ENCODE measurements around the gene PCCA.
"Not testable (repeated sequence)": the region's sequence is repeated elsewhere in the genome, so short reads cannot be mapped to it uniquely, and the experiment has no call there.

The PCCA gene

DNA sequence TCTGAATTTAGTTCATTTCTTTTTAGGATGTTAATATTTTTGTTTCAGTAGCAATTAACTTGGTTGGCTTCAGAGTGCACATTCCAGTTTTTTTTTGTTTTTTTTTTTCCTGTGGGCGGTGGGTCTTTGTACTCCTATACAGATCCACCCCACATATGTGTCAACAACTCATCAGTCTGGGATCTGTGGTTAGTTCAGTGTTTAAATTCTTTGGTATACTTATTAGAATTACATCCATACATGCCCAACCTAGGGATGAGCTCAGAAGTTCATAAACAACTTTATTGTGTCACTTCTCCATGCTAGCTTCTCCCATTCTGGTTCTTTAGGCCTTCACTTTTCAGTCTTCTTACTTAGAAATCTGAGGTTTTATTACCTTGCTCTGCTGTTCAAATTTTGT, 50.9 kb downstream of the PCCA start:
- no peak for DNase-seq (ENCODE audit: low spot score)

DNA sequence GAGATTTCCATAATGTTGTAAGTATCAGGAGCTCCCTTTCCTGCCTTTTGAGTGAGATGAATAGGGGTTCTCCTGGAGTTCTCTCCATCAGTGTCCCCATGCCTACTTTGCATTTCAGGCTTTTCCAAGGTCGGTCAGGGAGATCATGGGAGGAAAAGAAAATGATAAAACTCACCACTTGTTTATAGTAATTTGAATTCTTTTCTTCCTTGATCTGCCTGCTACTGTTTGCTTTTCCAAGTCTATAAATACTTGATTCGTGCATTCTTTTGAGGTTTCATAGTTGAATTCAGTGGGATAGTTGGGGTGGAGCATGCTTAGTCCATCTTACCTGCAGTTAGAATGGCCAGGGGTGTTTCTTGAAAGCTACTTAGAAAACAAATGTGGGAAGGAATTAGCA, 51.5 kb downstream of the PCCA start:
- DNase-seq (ENCODE audit: low spot score): no peak

DNA sequence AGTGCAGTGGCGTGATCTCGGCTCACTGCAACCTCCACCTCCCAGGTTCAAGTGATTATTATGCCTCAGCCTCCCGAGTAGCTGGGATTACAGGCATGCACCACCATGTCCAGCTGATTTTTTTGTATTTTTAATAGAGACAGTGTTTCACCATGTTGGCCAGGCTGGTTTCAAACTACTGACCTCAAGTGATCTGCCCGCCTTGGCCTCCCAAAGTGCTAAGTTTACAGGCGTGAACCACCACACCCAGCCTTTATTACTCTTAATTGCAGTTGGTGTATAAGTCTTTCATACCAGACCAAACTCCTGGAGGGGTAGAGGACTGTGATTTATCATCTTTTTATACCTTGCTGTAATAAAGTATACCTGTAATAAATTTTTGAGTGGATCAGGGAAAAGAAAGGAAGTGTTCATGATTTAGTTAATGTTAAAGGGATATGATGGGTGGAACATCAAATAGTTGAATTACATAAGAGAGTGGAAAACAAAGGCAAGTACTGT, 52.6 kb downstream of the PCCA start:
- DNase-seq (ENCODE audit: low spot score): not testable (repeated sequence)

DNA sequence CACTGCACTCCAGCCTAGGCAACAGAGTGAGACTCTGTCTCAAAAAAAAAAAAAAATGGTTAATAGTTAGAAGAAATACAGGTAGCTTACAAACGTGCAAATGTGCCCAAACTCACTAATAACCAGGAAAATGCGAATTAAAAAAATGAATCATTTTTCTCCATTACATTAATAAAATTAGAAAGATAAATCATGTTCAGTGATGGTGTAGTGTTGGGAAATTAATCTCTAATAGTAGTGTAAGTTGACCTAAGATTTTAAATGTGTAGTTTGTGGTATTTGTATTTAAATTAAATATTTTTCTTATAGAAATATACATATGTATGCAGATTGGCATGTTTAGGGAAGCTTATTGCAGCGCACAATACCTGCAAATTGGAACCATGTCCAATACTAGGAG, 57.6 kb downstream of the PCCA start:
- no peak for DNase-seq (ENCODE audit: low spot score)

DNA sequence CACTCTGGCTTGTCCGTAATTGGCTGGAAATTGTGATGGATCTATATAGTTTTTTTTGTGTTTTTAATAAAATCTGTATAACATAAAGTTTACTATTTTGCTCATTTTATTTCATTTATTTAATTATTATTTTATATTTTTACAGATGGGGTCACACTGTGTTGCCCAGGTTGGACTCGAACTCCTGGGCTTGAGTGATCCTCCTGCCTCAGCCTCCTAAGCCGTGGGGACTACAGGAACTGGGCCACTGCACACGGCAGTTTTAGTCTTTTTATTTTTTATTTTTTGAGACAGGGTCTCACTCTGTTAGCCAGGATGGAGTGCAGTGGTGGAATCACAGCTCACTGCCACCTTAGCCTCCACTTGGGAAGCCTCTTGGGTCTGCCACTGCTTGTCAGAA, 58.9 kb downstream of the PCCA start:
- no peak for DNase-seq (ENCODE audit: low spot score)

DNA sequence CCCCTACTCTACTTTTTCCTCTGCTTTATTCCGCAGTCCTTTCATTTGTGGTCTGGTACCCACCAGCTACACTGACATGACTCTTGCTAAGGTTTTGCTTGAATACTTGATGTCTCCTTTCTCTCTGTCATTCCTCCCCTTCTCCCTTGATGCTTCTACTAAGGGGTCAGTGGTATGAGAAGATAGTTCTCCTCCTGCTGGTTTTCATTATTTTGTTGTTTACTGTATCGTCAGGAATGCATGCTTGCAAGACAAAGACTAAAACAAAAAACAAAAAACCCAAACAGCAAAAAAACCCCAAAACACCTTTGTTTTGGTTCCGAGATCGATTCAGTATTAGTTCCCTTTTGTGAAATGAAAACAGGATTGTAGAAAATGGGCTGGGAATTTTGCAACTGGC, 59.5 kb downstream of the PCCA start:
- no peak for DNase-seq (ENCODE audit: low spot score)

DNA sequence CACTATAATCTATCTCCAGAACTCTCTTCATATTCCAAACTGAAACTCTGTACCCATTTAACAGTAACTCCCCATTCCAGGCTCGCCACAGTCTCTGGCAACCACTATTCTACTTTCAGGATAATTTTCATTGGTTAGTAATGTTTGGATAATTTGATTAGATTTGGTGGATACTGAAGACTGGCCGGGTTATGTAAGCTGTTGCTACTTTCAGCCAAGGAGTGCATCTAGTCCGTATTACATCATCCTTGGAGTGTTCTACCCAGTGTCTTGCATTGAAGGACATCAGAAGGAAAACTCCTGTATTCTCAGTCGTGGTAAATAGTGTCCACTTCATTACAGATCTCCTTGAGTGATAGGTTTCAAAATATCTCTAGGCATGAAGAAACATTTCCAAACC, 60.5 kb downstream of the PCCA start:
- DNase-seq (ENCODE audit: low spot score): no peak

- DNase-seq (ENCODE audit: low spot score): not testable (repeated sequence)
These were observed 61.8 kb downstream of the PCCA start for GRCh38 chr13:100150711-100151110.

DNA sequence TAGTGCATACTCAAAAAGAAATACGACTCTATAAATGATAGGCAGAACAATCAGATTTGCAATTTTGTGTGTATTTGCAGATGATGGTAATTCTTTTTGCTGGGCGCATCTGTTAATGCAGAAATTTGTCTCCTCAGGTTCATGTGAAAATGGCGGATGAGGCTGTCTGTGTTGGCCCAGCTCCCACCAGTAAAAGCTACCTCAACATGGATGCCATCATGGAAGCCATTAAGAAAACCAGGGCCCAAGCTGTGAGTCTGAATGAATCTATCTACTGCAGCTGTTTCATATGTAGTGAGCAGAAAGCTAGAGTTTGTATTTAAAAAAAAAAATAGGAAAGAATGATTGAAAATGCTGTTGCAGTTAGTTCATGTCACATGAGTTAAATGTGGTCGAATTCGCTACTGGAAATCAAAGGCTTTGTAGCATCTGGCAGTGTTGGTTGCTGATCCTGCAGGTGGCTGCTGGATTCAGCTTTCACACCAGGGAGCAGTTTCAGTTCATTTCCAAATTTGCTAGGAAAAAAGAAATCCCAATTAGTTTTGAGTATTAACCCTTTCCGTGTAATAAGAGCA, 66.0 kb downstream of the PCCA start:
- DNase-seq (ENCODE audit: low spot score): no peak

DNA sequence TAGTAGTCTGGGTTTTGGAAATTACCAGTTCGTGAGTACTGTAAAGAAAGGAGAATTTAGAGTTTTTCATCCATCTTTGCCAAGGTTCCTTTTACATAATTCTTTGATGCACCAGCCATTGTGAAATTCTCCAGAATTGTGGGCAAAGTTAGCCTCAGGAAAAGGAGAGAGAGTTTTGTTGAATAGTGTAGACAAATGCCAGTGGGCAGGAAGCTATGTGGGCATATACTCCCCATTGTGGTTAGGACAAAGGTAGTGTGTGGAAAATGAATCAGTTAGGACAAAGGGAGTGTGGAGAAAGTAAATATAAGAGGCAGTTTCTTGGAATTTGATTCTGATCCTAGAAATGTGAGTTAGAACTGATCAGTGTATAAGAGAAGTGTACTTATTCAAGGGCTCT, 67.9 kb downstream of the PCCA start:
- DNase-seq (ENCODE audit: low spot score): no peak

DNA sequence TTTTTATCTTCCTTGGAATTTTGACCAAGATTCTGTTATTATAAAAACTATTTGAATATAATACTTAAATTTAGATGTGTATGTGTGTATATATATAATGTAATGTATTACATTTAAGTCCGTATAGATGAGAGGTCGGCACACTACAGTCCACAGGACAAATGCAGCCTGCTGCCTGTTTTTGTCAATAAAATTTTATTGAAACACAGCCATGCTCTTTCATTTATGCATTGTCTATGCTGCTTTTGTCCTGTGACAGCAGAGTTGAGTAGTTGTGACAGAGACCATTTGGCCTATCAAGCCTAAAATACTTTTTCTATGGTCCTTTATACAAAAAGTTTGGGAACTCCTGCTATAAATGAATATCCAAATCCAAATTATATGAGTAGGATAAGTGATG, 69.7 kb downstream of the PCCA start:
- no peak for DNase-seq (ENCODE audit: low spot score)

DNA sequence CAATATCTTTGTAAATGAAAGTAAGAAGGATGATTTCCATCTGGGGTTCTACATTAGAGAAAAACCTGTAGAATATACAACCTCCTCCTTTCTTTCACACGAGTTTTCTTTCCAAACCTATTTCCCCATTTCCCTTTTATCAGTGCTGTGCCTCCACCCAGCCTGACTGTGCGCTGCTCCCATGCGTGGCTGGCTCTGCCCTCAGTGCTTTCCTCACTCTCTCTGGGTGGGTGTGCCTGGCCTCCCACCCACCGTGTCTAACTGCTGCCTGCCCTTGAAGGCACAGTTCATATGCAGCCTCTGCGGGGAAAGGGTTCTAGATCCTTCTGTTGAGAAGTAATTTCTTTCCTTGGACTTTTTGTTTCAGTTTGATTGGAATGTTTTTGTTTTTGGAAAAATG, 70.7 kb downstream of the PCCA start:
- no peak for DNase-seq (ENCODE audit: low spot score)

DNA sequence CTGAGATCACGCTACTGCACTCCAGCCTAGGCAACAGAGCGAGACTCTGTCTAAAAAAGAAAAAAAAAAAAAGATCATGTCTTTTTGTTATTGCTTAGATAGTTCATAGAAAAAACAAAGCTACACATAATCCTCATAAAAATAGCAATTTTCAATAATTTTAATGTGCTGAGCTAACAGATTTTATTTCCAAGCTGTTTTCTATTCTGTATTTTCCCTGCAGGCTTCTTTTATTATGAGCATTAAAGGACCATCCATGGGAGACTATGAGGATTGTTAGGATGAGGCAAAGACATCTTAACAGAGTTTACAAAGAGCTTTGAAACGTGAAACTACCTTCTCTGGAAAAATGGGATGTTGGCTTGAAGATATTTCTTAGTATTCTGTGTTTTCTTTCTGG, 71.6 kb downstream of the PCCA start:
- DNase-seq (ENCODE audit: low spot score): no peak

DNA sequence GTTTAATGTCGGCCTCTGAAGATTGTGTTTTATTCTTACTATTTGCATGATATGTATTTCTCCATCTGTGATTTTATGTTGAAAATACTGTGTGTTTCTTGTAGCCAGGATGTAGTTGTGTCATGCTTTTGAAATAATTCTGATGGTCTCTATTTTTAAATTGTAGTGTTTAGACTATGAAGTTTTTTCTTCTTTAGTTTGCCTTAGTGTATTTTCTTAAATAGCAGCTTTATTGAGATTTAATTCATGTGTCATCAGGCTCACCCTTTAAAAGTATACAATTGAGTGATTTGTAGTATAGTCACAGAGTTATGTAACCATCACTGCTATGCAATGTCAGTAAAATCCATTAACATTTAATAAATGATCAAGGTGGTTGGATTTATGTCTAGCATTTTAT, 74.5 kb downstream of the PCCA start:
- DNase-seq (ENCODE audit: low spot score): no peak

DNA sequence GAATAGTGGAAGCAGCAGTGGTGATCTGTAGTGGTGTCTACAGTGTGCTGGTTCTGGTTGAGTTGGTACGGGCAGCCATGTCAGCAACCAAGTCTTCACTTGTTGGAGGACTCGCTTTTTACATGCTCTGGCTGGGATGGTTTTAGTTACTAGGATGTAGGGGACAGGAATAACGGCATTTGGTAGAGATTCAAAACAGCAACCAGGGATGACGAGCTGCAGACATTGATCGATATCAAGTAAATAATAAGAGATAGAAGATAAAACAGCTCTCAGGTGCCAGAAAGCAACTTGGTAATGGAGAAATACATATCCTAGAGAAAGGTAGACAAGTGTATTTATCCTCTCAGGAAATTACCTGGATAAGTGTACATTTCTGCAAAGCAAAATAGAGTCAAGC, 84.3 kb downstream of the PCCA start:
- no peak for DNase-seq (ENCODE audit: low spot score)

DNA sequence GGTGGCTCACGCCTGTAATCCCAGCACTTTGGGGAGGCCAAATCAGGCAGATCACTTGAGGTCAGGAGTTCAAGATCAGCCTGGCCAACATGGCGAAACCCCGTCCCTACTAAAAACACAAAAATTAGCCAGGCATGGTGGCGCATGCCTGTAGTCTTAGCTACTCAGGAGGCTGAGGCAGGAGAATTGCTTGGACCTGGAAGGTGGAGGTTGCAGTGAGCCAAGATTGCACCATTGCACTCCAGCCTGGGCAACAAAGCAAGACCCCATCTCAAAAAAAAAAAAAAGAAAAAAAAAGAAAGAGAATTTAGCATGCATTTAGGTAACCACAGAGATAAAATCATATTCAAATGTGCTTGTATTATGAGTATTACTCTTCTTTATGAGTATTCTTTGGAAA, 85.6 kb downstream of the PCCA start:
- not testable (repeated sequence) for DNase-seq (ENCODE audit: low spot score)

DNA sequence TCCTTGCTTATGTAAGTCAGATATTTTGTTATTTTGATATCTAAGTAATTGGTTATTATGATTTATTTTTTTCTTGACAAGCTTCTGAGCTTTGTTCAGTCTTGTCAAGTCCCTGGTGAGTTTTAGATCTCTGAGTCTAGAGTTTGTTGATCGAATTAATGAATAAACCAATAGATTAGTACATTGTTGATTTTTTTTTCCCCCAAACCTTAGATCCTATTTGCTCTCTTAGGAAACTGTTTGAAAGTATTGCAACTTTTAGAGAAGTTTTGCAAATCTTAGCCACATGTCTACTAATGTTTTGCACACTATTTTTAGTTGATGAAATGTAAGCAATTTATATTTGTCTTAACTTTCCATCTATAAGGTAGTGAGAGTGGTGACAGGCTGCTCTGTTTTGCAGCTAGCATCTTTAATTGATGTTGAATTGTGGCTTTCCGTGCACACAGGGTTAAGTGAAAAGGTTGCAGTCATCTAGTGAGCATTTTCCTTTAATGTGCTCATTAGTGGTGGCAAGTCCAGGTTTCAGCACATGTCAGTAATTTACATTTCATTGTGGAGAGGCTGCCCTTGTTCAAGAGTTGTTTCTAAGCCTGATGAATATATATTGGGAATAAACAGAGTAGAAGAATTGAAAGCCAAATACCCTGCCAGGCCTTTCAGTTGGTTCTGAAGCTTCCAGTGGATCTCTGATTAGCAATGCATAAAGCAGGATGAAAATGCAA, 86.3 kb downstream of the PCCA start:
- no peak for DNase-seq (ENCODE audit: low spot score)

- no peak for DNase-seq (ENCODE audit: low spot score)
These were observed 86.9 kb downstream of the PCCA start for GRCh38 chr13:100175803-100176182.

GRCh38 chr13:100176801-100177400, 88.0 kb downstream of the PCCA start:
- DNase-seq (ENCODE audit: low spot score): no peak

- DNase-seq (ENCODE audit: low spot score): no peak
These were observed 89.4 kb downstream of the PCCA start for GRCh38 chr13:100178309-100178708.

GRCh38 chr13:100179276-100179675, 90.4 kb downstream of the PCCA start:
- no peak for DNase-seq (ENCODE audit: low spot score)

DNA sequence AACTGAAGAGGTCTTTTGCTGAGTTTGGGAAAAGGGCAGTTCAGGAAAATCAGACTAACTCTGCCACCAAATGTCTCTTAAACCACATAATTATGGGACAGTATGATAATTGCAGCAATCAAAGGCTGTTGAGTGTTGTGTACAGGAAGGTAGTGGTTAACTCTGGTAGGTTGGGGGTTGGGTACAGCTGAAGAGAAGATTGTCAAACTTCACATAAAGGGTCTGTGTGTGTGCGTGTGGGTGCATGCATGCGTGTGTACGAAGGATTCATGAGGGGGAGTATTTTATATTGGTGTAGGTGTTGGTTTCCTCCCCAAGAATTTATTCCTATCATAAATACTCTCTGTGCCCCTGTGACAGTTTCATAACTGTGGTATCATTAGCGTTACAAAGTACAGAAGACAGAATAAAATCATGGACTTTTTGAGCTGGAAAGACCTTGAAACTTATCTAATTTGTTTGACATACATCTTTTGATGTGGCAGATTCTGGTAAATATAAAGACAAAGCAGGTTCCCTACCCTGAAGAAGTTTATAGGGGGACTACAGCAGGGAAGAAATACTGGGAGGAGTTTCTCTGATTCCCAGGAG, 94.1 kb downstream of the PCCA start:
- DNase-seq (ENCODE audit: low spot score): no peak

GRCh38 chr13:100184095-100184494, 95.2 kb downstream of the PCCA start:
- DNase-seq (ENCODE audit: low spot score): no peak
